ENCODE data around the gene GLRX3. TPM values are rescaled to one million over a fixed set of nuclear protein-coding genes. Genes with fewer than 3 reads are reported as not detected.

The GLRX3 gene
- total and polyA plus RNA-seq, 2 of the 13 experiments (the other 11 are each of a cell fraction or from before 2014, with no cell fraction given), result 91.4 to 135 TPM

GRCh38 chr10:130111113-130111851 lies 24.9 kb upstream of the GLRX3 start (continued):
- TF ChIP-seq MED8 (CRISPR knock-in tag; IDR thresholded peaks at IDR 0.05; ENCODE audit: insufficient replicate concordance) (peak; percentile 76), CTCF (CRISPR knock-in tag; IDR thresholded peaks at IDR 0.05) (peak; percentile 15), MIER3 (CRISPR knock-in tag; IDR thresholded peaks at IDR 0.05; ENCODE audit: borderline replicate concordance) (0 out of 2 replicates have a peak, but pooled peaks have one; percentile 10), ZFX (CRISPR knock-in tag; IDR thresholded peaks at IDR 0.05; ENCODE audit: low read depth) (no peak), ATRX (CRISPR knock-in tag; IDR thresholded peaks at IDR 0.05; ENCODE audit: borderline replicate concordance) (no peak), NR0B2 (CRISPR knock-in tag; IDR thresholded peaks at IDR 0.05) (peak; percentile 35; the same call in 1 of the 2 replicates), MIXL1 (CRISPR knock-in tag; IDR thresholded peaks at IDR 0.05) (no peak), PBX2 (CRISPR knock-in tag; IDR thresholded peaks at IDR 0.05) (peak; percentile 84), POLR2AphosphoS5 (IDR thresholded peaks at IDR 0.05; ENCODE audit: low read depth, low read length) (peak; percentile 70), RFXAP (CRISPR knock-in tag; IDR thresholded peaks at IDR 0.05; ENCODE audit: borderline replicate concordance) (0 out of 2 replicates have a peak, but pooled peaks have one; percentile 31), ZNF292 (CRISPR knock-in tag; IDR thresholded peaks at IDR 0.05; ENCODE audit: borderline replicate concordance, low read depth) (peak; percentile 68; the same call in 1 of the 2 replicates), BRD4 (CRISPR knock-in tag; IDR thresholded peaks at IDR 0.05) (peak; percentile 46; the same call in 1 of the 2 replicates), HOXD1 (CRISPR knock-in tag; IDR thresholded peaks at IDR 0.05) (0 out of 2 replicates have a peak, but pooled peaks have one; percentile 48), NPAS2 (CRISPR knock-in tag; IDR thresholded peaks at IDR 0.05; ENCODE audit: borderline replicate concordance) (no peak), ZNF703 (CRISPR knock-in tag; IDR thresholded peaks at IDR 0.05; ENCODE audit: borderline replicate concordance) (no peak), CREB1 (IDR thresholded peaks at IDR 0.05) (peak; percentile 26; the same call in 1 of the 2 replicates), CREB1 (CRISPR knock-in tag; IDR thresholded peaks at IDR 0.05) (no peak), FOXM1 (CRISPR knock-in tag; IDR thresholded peaks at IDR 0.05) (0 out of 2 replicates have a peak, but pooled peaks have one; percentile 45), PTBP1 (IDR thresholded peaks at IDR 0.05; ENCODE audit: low read depth, low read length, poor library complexity, severe bottlenecking) (no peak)
- TF ChIP-seq, protein P1, sequence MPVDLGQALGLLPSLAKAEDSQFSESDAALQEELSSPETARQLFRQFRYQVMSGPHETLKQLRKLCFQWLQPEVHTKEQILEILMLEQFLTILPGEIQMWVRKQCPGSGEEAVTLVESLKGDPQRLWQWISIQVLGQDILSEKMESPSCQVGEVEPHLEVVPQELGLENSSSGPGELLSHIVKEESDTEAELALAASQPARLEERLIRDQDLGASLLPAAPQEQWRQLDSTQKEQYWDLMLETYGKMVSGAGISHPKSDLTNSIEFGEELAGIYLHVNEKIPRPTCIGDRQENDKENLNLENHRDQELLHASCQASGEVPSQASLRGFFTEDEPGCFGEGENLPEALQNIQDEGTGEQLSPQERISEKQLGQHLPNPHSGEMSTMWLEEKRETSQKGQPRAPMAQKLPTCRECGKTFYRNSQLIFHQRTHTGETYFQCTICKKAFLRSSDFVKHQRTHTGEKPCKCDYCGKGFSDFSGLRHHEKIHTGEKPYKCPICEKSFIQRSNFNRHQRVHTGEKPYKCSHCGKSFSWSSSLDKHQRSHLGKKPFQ (CRISPR knock-in tag; IDR thresholded peaks at IDR 0.05; ENCODE audit: insufficient replicate concordance), result peak; percentile 95
- TF ChIP-seq, protein P2, sequence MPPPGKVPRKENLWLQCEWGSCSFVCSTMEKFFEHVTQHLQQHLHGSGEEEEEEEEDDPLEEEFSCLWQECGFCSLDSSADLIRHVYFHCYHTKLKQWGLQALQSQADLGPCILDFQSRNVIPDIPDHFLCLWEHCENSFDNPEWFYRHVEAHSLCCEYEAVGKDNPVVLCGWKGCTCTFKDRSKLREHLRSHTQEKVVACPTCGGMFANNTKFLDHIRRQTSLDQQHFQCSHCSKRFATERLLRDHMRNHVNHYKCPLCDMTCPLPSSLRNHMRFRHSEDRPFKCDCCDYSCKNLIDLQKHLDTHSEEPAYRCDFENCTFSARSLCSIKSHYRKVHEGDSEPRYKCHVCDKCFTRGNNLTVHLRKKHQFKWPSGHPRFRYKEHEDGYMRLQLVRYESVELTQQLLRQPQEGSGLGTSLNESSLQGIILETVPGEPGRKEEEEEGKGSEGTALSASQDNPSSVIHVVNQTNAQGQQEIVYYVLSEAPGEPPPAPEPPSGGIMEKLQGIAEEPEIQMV (CRISPR knock-in tag; IDR thresholded peaks at IDR 0.05; ENCODE audit: low read depth), result 0 out of 2 replicates have a peak, but pooled peaks have one; percentile 22

Measured in HepG2 (cell line).